Thyroid gland (tissue), 4 donors: ENCODE data around the gene LIPN.

Source experiments
- CTCF ChIP-seq, 6 experiments: fragments of 200-600 bp in 3 of 6; fragments of 450-650 bp in 3 of 6; sonication (generic) in 3 of 6; IDR thresholded peaks; one replicate each; pipeline ENCODE4 v1.5.1; 2016 to 2019; ENCODE audit warnings: antibody characterized with exemption in 6 of 6, mild to moderate bottlenecking in 2 of 6, inconsistent platforms in 1 of 6, moderate library complexity in 1 of 6
- POLR2A ChIP-seq, 2 donors: fragments of 450-650 bp; IDR thresholded peaks; one replicate each; pipeline ENCODE4 v1.6.1; 2017; ENCODE audit warnings: antibody characterized with exemption in 2 of 2, mild to moderate bottlenecking in 2 of 2, moderate library complexity in 1 of 2

DNA sequence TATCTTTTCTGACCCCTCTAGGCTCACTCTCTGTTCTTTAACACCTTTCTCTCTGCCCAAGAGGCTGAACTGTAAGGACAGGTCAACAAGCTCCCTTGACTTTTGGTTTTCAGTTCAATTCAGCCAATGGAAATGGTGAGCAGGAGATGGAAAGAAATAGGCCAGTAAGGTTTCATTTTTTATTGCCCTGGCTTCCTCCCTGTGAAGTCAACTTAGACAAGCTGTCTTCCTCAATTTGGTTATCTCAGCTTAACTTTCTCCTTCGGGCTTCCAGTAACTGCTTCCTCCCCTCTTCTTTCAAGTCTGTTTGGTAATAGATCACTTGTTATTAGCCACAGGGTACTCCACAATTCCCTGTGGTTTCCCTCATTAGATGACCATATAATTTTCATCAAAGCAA is 34.0 kb upstream of the LIPN start:
- TF ChIP-seq CTCF (IDR thresholded peaks at IDR 0.05) (no peak), POLR2A (IDR thresholded peaks at IDR 0.05) (no peak)
